HS-27A (cell line): Measurements from ENCODE around the gene KMT2B.
"Not testable (repeated sequence)": the region's sequence is repeated elsewhere in the genome, so short reads cannot be mapped to it uniquely, and the experiment has no call there.

Experiments
- DNase-seq: peaks from one replicate; pipeline ENCODE4 v3.0.0-alpha.2; 2012; ENCODE audit warnings: low read depth, missing footprints

Gene KMT2B, protein sequence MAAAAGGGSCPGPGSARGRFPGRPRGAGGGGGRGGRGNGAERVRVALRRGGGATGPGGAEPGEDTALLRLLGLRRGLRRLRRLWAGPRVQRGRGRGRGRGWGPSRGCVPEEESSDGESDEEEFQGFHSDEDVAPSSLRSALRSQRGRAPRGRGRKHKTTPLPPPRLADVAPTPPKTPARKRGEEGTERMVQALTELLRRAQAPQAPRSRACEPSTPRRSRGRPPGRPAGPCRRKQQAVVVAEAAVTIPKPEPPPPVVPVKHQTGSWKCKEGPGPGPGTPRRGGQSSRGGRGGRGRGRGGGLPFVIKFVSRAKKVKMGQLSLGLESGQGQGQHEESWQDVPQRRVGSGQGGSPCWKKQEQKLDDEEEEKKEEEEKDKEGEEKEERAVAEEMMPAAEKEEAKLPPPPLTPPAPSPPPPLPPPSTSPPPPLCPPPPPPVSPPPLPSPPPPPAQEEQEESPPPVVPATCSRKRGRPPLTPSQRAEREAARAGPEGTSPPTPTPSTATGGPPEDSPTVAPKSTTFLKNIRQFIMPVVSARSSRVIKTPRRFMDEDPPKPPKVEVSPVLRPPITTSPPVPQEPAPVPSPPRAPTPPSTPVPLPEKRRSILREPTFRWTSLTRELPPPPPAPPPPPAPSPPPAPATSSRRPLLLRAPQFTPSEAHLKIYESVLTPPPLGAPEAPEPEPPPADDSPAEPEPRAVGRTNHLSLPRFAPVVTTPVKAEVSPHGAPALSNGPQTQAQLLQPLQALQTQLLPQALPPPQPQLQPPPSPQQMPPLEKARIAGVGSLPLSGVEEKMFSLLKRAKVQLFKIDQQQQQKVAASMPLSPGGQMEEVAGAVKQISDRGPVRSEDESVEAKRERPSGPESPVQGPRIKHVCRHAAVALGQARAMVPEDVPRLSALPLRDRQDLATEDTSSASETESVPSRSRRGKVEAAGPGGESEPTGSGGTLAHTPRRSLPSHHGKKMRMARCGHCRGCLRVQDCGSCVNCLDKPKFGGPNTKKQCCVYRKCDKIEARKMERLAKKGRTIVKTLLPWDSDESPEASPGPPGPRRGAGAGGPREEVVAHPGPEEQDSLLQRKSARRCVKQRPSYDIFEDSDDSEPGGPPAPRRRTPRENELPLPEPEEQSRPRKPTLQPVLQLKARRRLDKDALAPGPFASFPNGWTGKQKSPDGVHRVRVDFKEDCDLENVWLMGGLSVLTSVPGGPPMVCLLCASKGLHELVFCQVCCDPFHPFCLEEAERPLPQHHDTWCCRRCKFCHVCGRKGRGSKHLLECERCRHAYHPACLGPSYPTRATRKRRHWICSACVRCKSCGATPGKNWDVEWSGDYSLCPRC (N-terminal part only)

DNA sequence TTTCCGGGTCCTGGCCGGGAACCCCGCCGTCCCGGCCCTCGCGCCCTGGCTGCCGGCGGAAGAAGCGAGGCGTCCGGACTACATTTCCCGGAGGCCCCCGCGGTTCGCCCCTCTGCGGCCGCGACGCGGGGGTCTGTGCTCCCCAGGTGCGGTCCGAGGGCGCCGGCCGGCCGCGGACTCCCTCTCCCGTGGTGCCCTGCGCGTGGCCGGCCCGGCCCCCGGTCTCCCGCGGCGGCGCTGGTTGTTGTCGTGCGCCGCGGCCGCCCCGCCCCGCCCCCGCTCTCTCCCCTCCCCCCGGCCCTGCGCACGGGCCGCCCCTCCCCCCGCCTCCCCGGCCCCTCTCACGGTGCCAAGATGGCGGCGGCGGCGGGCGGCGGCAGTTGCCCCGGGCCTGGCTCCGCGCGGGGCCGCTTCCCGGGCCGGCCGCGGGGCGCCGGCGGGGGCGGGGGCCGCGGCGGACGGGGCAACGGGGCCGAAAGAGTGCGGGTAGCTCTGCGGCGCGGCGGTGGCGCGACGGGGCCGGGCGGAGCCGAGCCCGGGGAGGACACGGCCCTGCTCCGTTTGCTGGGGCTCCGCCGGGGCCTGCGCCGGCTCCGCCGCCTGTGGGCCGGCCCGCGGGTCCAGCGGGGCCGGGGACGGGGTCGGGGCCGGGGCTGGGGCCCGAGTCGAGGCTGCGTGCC is at the start of gene KMT2B:
Gene KMT2B (plus strand): TSS at position 339 of the 680 bp plus-strand sequence. CDS start 16 bp downstream, at position 355.
- DNase-seq: peak; percentile 97

DNA sequence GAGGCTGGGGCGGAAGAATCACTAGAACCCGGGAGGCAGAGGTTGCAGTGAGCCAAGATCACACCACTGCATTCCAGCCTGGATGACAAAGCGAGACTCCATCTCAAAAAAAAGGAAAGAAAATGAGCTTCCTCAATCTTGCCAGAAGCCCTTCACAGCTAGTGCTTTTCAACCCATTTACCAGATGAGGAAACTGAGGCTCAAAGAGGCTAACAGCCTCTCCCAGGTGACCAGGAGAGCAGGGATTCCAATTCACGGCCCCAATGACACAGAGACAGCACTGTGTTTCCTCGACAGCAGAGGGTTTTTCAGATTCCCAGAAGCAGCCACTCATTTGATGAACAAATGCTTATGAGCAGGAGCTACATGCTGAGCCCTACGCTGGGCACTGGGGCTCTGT is 48.2 kb upstream of the KMT2B start:
- no peak for DNase-seq

DNA sequence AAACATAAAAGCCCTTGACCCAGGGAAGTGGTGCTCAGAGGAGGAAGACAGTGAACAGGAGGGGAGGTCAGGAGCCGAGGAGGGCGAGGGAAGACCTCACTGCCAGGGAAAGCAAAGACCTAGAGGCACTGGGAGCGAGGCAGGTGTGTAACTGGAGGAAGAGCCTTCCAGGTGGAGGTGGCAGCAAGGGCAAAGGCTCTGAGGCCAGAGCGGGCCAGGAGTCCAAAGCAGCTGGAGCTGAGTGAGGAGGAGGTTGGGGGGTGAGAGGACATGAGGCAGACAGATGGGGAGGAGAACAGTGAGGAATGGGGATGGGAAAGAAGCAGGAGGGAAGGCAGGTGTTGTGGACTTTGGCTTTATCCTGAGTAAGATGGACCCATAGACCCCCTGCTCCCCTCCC is 47.8 kb upstream of the KMT2B start:
- DNase-seq: no peak

DNA sequence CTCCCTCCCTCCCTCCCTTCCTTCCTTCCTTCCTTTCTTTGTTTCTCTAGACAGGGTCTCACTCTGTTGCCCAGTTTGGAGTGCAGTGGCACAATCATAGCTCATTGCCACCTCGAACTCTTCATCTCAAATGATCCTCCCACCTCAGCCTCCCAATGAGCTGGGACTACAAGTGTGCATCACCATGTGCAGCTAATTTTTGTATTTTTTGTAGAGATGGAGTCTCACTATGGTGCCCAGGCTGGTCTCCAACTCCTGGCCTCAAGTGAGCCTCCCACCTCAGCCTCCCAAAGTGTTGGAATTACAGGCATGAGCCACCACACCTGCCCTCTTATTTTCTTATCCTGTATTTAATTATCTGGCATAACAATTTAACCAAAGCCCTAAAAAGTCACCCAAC is 47.1 kb upstream of the KMT2B start:
- DNase-seq: no peak

DNA sequence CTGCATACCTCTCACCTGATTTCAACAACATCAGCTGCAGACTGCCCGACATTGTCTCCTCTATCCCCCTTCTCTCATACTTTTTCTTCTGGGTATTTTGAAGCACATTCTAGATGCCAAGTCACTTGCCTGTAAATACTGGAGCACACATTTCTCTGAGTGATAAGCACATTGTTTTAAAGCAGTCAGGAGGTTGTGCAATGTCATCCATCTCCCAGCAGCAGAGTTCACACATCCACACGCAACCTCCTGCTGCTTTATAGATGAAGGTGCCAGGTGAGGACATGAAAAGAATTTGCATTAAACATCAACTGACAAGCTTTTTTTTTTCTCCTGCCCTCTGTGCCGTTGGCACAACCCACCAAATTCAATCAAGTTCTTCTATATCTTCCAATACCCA is 46.0 kb upstream of the KMT2B start:
- DNase-seq: no peak

DNA sequence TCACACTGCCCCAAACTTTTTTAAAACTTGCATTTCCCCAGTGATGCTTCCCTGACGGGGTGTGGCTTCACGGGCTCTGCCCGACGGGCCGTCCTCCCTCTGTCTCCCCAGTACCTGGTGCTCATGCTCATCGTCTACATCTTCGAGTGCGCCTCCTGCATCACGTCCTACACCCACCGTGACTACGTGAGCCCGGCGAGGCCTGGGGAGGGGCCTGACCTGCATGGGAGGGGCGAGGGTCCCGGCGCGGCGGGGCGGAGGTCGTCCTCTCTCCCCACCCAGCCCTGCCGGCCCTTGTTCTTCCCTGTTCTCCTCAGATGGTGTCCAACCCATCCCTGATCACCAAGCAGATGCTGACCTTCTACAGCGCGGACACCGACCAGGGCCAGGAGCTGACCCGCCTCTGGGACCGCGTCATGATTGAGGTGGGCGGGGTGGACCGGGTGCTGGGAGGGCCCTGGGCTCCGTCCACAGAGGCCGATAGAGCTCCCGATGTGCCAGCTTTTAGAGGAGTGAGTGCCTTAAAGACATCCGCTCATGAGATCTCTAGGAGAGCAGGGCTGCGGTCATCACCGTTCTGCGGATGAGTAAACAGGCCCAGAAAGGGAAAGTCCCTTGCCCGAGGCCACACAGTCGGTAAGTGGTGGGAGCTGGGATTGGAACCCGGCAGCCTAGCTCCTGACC is 44.5 kb upstream of the KMT2B start:
- DNase-seq: no peak

DNA sequence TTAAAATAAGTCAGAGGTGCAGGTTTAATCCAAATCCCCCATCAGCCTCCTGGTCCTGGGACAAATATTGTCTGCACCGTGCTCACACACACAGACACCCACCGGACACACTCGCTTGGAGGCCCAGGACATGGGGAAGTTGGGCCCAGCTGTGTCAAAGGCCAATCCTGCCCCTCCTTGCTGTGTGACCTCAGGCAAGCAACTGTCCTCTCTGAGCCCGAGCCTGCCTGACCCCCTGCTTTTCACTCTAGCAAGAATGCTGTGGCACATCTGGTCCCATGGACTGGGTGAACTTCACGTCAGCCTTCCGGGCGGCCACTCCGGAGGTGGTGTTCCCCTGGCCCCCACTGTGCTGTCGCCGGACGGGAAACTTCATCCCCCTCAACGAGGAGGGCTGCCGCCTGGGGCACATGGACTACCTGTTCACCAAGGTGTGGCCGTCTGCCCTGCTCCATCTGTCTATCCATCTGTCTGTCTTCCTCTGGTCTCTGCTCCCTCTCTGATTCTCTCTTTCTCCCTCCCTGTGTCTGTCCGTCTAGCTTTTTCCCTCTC is 42.1 kb upstream of the KMT2B start:
- DNase-seq: no peak

DNA sequence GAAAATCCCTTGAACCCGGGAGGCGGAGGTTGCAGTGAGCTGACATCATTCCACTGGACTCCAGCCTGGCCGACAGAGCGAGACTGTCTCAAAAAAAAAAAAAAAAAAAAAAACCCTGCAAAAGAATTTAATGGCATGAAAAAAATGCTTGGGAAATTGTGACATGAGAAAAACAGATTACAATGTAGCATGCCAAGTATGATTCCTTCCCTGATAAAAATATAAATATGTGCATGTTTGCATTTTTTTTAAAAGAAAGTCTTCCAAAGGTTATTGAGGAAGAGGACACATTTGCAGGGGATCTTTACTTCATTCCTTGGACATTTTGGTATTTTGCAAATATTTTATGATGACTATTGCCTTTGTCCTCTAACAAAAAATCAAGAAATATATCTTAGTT is 28.0 kb upstream of the KMT2B start:
- DNase-seq: no peak

DNA sequence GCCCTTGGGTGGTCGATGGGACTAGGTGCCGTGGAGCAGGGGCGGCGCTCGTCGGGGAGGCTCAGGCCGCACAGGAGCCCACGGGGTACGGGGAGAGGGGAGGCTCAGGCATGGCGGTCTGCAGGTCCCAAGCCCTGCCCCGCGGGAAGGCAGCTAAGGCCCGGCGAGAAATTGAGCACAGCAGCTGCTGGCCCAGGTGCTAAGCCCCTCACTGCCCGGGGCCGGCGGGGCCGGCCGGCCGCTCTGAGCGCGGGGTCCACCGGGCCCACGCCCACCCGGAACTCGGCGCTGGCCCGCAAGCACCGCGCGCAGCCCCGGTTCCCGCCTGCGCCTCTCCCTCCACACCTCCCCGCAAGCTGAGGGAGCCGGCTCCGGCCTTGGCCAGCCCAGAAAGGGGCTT is 26.7 kb upstream of the KMT2B start:
- not testable (repeated sequence) for DNase-seq

DNA sequence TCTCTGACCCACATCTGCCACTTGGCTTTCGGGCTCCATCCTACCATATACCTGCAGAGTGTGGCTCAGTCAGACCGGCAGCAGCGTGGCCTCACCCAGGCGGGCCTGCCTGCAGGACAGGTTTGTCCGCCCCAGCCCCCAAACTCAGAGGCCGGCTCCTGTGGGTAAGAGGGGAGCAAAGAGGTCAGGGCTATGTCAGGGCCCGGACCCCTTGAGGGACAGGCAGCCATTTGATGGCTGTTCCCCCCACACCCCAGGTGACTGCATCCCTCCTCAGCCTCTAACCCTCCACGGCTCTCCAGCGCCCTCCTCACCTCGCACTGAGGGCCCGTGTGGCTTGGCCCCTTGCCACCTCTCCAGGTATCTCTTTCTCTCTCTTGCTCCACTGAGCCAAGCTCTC is 25.8 kb upstream of the KMT2B start:
- no peak for DNase-seq

DNA sequence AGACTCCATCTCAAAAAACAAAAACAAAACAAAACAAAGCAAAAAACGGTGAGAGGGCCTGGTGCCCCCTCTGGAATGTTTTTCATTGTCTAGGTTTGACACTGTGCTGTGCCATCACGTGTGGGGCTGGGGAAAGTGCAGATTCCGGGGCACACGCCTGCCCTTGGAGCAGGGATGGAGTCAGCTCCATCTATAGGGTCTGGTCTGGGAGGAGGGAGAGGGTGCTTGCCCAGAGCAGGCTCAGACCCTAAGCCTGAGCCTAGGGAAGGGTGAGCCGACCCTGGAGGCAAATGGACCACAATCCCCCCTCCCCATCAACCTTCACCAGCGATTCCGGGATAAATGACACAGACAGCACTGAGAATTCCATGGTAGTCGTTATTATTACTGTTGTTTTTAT is 24.4 kb upstream of the KMT2B start:
- no peak for DNase-seq

DNA sequence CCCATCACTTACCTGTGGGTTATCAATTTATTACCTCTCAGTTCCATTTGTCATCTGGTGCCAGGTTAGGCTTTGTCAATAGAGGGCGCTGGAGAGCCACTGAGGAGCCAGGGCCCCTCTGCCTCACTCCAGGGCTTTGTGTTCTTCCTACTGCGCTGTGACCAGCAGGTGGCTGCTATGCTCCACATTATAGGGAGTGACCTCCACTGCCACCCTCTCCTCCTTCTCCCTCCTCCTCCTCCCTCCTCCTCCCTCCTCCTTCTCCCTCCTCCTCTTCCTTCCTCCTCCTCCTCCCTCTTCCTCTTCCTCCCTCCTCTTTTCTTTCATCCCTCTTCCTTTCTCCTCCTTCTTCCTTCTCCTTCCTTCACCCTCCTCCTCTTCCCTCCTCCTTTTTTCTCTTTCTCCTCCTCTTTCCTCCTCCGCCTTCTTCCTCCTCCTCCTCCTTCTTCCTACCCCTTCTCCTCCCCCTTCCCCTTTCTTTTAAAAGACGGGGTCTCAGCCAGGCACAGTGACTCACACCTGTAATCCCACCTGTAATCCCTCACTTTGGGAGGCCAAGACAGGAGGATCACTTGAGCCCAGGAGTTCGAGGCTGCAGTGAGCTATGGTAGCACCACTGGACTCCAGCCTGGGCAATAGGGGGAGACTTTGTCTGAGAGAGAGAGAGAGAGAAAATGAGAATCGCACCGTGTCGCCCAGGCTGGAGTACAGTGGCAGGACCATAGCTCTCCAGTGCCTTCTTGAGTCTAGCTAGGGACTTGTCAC is 23.8 kb upstream of the KMT2B start:
- DNase-seq: peak; percentile 89

DNA sequence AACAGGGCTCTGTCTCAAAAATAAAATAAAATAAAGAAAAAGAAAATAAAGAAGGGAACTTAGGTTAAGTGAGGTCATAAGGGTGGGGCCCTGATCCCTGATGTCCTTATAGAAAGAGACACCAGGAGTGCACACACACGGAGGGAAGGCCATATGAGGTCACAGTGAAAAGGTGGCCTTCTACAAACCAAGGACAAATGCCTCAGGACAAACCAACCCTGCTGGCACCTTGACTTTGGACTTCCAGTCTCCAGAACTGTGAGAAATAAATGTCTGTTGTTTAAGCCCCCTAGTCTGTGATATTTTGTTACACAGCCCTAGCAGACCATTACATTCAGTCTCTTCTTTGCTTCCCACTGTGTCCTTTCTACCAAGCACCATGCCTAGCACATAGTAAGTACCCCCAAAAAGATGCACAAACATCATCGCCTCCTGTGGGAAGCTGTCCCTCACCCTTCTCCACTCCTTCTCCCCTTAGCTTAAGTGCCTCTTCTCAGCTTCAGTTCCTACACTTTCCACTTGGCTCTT is 21.8 kb upstream of the KMT2B start:
- DNase-seq: no peak

DNA sequence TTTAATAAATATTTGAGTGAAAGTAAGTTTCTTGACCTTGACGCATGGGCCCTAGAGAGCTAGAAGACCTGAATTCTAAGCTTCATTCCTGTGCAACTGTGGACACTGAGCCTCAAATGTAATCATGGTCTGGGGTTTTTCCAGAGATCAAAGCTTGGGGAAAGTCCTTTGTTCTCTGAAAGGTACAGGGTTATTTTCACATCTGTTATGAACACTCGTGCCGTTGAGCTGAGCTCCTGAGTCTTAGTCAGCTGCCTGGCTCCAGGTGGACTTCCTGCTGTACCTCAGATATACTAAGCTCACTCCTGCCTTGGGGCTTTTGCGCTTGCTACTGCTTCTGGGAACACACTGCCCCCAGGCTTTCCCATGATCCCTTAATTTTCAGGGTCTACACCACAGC is 21.0 kb upstream of the KMT2B start:
- DNase-seq: no peak

DNA sequence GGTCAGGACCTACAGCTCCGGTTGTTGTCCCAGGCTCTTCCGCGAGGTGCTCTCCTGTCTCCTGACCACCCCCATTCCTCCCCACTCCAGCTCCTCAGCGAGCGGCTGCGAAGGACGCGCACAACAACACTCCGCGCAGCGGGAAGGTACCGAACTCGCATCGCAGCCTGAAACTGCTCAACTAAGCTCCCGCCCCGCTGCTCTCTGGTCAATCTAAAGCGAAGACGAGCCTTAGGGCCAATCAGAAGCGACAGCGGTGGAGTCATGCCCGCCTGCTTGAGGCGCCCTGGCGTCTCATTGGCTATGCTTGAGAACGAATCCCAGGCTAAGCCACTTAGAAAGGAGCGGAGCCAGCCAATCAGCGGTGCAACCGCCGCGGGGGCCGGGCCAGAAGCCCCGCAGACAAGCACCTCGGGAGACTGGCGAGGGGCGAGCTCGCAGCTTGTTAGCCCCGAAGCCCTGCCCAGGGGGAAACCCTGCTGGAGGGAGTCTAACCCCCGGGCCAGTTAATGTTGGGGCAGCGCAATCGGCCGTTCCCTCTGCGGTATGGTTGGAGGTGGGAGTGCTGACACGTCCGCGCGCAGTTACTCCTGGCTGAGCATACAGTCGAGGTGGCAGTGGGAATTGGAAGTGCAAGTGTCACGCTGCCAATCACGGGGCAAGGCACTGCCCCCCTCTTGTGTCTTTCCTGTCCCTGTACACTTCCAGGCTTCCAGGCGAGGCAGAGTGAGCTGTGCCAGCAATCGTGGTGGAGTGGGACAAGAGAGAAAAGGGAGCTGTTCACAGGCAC is 15.4 kb upstream of the KMT2B start:
- DNase-seq: peak; percentile 47

DNA sequence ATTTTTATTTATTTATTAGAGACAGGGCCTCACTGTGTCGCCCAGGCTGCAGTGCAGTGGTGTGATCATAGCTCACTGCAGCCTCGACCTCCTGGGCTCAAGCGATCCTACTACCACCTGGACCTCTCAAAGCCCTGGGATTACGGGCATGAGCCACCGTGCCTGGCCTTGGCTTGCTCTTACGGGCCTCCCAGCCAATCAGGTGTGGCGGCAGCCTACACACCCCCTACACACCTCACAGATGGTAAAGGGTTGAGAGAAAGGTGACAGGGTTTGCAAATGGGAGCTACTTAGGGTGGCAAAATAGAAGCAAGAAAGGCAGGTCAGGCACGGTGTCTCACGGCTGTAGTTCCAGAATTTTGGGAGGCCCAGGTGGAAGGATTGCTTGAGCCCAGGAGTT is 14.5 kb upstream of the KMT2B start:
- no peak for DNase-seq

DNA sequence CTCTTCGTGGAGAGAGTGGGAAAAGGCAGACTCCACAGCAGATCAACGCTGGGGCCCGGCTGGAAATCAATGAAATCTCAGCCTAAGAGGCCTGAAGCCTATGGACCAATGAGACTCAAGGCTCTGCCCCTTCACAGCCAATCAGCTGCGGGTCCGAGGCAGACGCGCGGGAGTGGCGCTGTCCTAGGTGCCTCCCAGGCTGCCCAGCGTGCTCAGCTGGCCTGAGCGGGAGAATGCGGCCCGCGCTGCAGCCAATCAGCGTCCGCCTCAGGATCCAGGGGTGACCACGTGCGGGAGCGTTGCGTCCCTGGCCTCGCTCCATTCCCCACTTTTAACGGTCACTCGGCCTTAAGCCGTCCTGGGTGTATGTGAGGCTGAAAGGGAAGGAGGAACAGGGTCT is 13.6 kb upstream of the KMT2B start, which contains the start of gene ZBTB32:
Gene ZBTB32 (plus strand): TSS at position 341 of the 400 bp plus-strand sequence. CDS start 10,069 bp downstream, outside the sequence.
- no peak for DNase-seq

DNA sequence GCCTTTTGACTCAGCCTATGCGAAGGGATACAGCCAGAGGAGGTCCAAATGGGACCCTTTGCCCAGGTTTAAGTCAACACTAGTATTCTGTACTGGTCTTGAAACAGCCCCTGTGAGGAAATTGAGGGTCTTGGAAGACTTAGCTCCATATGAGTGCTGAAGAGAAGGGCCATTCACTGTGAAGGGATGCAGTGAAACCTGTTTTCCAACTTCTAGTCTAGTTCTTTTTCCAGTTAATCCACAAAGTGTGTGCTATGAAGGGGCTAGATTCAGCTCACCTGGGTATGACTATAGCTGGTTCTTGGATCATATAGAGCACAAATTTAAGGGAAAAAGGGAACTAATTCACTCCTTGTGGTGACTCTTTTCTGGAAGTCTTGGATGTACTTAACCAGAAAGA is 9.4 kb upstream of the KMT2B start:
- no peak for DNase-seq
